A549 treated with DMSO at 1 μM for 4 hours (cell line): Measurements from ENCODE around the gene MTMR2. TPM values are rescaled to one million over a fixed set of nuclear protein-coding genes. Genes with fewer than 3 reads are reported as not detected.

ENCODE experiments used
- total RNA-seq: library from RNA; stranded (reverse); fragments of 200-300 nt; extraction: Qiagen RNA extraction; gene quantifications from 5 replicates; pipeline ENCODE4 v1.2.3, GENCODE V29; 2022; ENCODE audit warnings: low read depth

Gene MTMR2
- 19.7 to 23.1 TPM (median 21.6 TPM) in 5 replicates for total RNA-seq

DNA sequence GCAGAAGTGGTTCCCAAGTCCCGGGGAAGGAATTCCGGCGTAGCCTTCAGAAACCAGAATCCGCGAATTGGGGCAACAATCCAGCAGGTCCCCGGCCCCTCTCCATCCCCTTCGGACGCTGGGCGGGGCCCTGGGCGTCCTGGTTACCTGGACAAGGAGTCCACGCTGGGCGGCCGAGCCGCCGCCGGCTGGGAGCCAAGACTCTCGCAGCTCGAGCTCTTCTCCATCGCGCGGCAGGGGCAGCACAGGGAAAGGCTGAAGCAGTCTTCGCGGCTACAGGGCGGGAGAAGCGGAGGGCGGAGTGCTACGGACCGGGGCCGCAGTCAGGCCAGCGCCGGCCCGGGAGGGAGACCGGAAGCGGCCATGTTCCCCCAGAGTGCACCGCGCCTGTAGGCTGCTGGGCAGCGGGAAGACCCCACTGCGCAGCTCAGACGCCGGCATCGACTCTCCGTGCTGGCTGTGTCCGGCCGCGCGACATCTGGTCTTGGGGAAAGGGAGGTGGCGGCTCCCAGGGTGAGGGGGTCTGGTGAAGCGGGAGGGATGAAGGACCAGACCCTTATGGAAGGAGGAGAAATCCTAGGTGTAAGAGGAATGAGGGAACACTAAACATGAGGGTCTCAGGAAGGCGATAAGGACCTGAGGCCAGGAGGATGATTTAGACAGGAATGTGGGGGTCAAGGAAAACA, at the start of gene MTMR2:
Gene MTMR2 (minus strand): TSS at position 380 of the 686 bp plus-strand sequence. CDS start 153 bp downstream, at position 227.

GRCh38 chr11:95790123-95790932, 133.6 kb downstream of the MTMR2 start, which contains the start of gene CEP57:
CEP57 (plus strand) TSS chr11:95790498; CDS start chr11:95790699, 201 bp downstream.

DNA sequence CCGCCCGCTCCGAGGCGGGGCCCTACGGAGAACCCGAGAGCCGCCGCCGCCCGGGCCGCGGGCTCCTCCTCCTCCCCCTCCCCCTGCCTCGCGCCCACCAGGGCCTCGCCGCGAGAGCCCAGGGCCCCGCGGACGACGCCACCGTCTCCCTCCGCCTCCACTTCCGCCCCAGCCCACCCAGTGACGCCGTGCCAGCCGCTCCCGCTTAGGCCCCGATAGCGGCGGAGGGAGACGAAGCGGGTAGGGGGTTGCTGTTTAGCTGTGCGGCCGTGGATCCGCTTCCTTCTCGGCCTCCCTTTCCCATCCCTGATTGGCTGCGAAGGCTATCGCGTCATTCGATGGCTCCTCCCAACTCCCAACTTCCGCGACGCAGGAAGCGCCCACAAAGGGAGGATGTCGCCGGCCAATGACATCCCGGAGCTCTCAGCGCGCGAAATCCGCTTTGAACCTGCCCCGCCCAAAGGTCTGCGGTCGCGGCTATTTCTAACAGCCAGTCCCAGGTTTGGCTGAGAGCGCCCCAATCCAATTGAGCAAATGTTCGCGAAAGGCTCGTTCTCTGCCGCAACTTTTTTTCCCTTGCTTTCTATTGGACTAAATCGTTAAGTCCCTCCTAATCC, 134.3 kb downstream of the MTMR2 start, which contains the start of gene FAM76B:
Gene FAM76B (minus strand): TSS at position 277 of the 617 bp plus-strand sequence. CDS start 304 bp downstream, outside the sequence.

Other genes starting within 250 kb of the MTMR2 start
- 6.6 to 11.1 TPM (median 7.9 TPM) in 5 replicates for gene FAM76B, start 134.3 kb downstream of the MTMR2 start, total RNA-seq
- 12.8 to 18.0 TPM (median 16.0 TPM) in 5 replicates for gene CEP57, start 133.6 kb downstream of the MTMR2 start, total RNA-seq